Heart left ventricle (tissue), 16 donors: ENCODE measurements around the gene KRTAP10-1. TPM values are rescaled to one million over a fixed set of nuclear protein-coding genes. Genes with fewer than 3 reads are reported as not detected.

Experiments
- ATAC-seq, 4 donors: fragments of 200-7000 bp; cut with Tn5 transposase; one replicate each; pipeline ENCODE4 v1.9.1; 2020 to 2022; ENCODE audit warnings: moderate library complexity in 4 of 4, mild to moderate bottlenecking in 3 of 4, moderate number of reproducible peaks in 1 of 4
- DNase-seq, 5 donors: peaks; one replicate each; pipeline ENCODE4 v3.0.0-alpha.2; 2020
- H3K27ac ChIP-seq, 12 donors: fragments of 200-600 bp; sonication (generic) in 4 of 12; one replicate each; pipeline versions ENCODE4 v1.5.0 to v1.8.0; 2016 to 2022; ENCODE audit warnings: mild to moderate bottlenecking in 2 of 12
- H3K27me3 ChIP-seq, 9 donors: fragments of 200-600 bp; sonication (generic) in 2 of 9; one replicate each; pipeline versions ENCODE4 v1.5.1 to v1.8.0; 2016 to 2022; ENCODE audit warnings: mild to moderate bottlenecking in 3 of 9
- H3K36me3 ChIP-seq, 9 donors: fragments of 200-600 bp; sonication (generic) in 2 of 9; one replicate each; pipeline versions ENCODE4 v1.5.0 to v1.8.0; 2018 to 2022; ENCODE audit warnings: mild to moderate bottlenecking in 2 of 9
- H3K4me1 ChIP-seq, 12 donors: fragments of 200-600 bp; sonication (generic) in 4 of 12; one replicate each; pipeline versions ENCODE4 v1.5.0 to v1.8.0; 2016 to 2022; ENCODE audit warnings: mild to moderate bottlenecking in 3 of 12
- H3K4me3 ChIP-seq, 12 donors: fragments of 200-600 bp; sonication (generic) in 4 of 12; one replicate each; pipeline versions ENCODE4 v1.5.0 to v1.8.0; 2017 to 2022; ENCODE audit warnings: mild to moderate bottlenecking in 9 of 12, moderate library complexity in 4 of 12
- H3K9me3 ChIP-seq, 12 donors: fragments of 200-600 bp; sonication (generic) in 4 of 12; one replicate each; pipeline versions ENCODE4 v1.5.0 to v1.8.0; 2016 to 2022; ENCODE audit warnings: mild to moderate bottlenecking in 1 of 12
- CTCF ChIP-seq, 12 donors: fragments of 200-600 bp; sonication (generic) in 4 of 12; IDR thresholded peaks; one replicate each; pipeline versions ENCODE4 v1.5.0 to v1.8.0; 2018 to 2022; ENCODE audit warnings: antibody characterized with exemption in 12 of 12, mild to moderate bottlenecking in 5 of 12
- POLR2A ChIP-seq, 2 donors: fragments of 450-650 bp; IDR thresholded peaks; one replicate each; pipeline ENCODE4 v1.6.1; 2017; ENCODE audit warnings: antibody characterized with exemption in 2 of 2, mild to moderate bottlenecking in 2 of 2, moderate library complexity in 2 of 2
- WGBS, 4 donors: extraction: QIAGEN DNeasy Blood & Tissue Kit in 2 of 4; methylation state at CpG; one replicate each; pipeline versions ENCODE4 v1.1.5 to v1.1.7; 2013 to 2018; 5-methylcytosine and 5-hydroxymethylcytosine counted together
- intact Hi-C, 10 donors: fragments of 100-400 bp; cut with DNase I; formaldehyde crosslinking; loops; one replicate each; pipeline versions ENCODE4 v1.11.1 to v1.14.2; 2022
- polyA plus RNA-seq, 2 donors: library from polyadenylated mRNA; stranded (reverse); fragments of 200-250 nt; gene quantifications; one replicate each; pipeline ENCODE4 v1.2.3, GENCODE V29; 2013
- total RNA-seq, 9 donors: library from RNA; depleted of rRNA in 2 of 9; stranded (reverse); fragments of >200 nt in 2 of 9; fragmentation: NEBNext Ultra II Directional in 3 of 9; extraction: Animal tissue kit (Norgen Biotek cat#: 25700) in 3 of 9; gene quantifications; one replicate each; pipeline versions ENCODE4 v1.1.0 to v1.2.4, GENCODE V29; 2016 to 2023
- donor health status: ischemic (EF 13 %, LVEDD 7.1; RV severe dilation, severe dysfunction).
- donor health status: healthy with polysubstance abuse.
- donor health status: DM: no; HTN: yes; CAD: no.
- donor health status: DM: no; HTN: no; CAD: no.
- donor health status: ischemic (EF 25% LVEDD 6.9; RV normal size, moderate dysfunction).
- donor health status: ischemic (EF 25% LVEDD 5.7; RV mildly dilated, moderate dysfunction).
- donor health status: healthy.
- donor health status: DM: yes; HTN: yes; CAD: no.
- donor health status: ischemic (EF 35%, LVEDD 5.7; RV mildly dilated, moderate dysfunction).
- donor health status: nonischemic (EF 11% LVEDD 7.7; RV severe dilation, severe dysfunction).
- donor health status: DM: yes; HTN: yes; CAD: no.
- donor health status: PGD.
- donor health status: ischemic (EF 29% LVEDD 5.4; RV normal size, mild dysfunction).
- donor health status: nonischemic (EF 23%, LVEDD 6.1; RV moderate dilation, normal function).

The KRTAP10-1 gene
- total and polyA plus RNA-seq, 11 donors, result not detected

DNA sequence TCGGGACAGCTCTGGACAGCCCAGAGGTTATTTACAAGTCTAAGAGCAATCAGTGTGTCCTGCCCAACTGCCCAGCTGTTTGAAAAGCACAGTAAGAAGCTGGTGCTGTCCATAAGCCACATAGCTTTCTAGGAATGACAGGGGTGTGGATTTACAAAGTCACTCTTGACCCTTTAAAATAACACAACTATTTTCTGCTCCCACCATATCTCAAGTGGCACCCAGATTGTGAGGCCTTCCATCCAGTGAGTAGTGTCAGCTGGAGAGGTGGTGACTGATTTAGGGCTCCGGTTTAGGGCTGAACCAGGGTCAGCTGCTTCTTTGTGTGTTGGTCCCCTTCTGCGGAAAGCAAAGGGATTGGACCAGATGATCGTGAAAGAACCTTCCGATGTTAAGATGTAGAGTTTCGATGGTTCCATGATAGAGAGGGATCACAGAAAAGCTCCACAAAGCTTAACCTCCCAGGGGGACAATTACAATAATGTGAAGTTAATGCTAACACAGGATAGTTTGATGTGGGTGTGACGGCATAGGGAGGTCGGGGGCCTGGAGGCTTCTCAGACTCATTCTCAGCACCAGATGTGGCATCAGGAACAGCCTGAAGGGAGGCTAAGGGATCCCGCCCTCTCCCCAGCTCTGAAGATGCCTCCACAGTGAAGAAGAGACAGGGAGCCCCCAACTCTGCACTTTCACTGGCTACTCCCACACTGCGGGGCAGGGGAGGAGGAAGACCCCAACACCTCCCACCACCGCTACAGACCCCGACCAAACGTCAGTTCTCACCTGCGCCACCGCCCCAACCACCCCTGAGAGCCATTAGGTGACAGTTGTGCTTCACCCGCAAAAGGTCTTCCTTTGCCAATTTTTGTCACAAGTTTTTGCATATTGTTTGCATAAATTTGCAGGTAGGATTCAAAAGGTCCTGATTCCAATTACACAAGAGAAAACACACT lies 44.1 kb downstream of the KRTAP10-1 start:
- H3K4me1 ChIP-seq, result peaks cover 0 to 34% (median 9%) of the 10 kb centered on the region in 12 donors
- H3K27ac ChIP-seq, result no peak overlapping the region
- 66 to 72% (median 69%) methylated on average over 16 of the region's 16 CpGs for WGBS, 4 donors
- intact Hi-C loops, result no loop called here
- no peaks in the 10 kb centered on the region for H3K36me3 ChIP-seq
- H3K4me3 ChIP-seq, result no peak overlapping the region
- peaks cover 0 to 25% (median 0%) of the 10 kb centered on the region in 9 donors for H3K27me3 ChIP-seq
- ATAC-seq (peak; percentile 62 to 85 (median 70)), DNase-seq (peak in 2 of 5 donors; percentile 47 to 56)
- TF ChIP-seq POLR2A (IDR thresholded peaks at IDR 0.05), result no peak
- TF ChIP-seq CTCF (IDR thresholded peaks at IDR 0.05), result no peak
- peaks cover 0 to 19% (median 5%) of the 10 kb centered on the region in 12 donors for H3K9me3 ChIP-seq

GRCh38 chr21:44494956-44495355 lies 45.0 kb downstream of the KRTAP10-1 start:
- intact Hi-C loops, result no loop called here
- peaks cover 0 to 34% (median 9%) of the 10 kb centered on the region in 12 donors for H3K4me1 ChIP-seq

DNA sequence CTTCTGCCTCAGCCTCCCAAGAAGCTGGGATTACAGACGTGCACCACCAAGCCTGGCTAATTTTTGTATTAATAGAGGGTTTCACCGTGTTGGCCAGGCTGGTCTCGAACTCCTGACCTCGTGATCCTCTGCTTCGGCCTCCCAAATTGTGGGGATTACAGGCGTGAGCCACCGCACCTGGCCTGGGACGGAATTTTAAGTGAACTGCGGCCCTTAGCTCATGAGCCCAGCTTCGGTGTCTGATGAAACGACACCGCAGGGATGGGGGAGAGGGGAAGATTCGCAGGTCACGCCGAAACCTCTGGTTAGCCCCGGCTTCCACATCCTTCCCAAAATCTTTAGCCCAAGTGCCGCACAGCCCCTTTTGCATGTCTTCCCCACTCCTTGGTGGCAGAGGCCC lies 45.6 kb downstream of the KRTAP10-1 start:
- Histone ChIP-seq H3K4me1 (peaks cover 0 to 34% (median 9%) of the 10 kb centered on the region in 12 donors), H3K4me3 (no peak overlapping the region), H3K27ac (no peak overlapping the region), H3K27me3 (peaks cover 0 to 16% (median 0%) of the 10 kb centered on the region in 9 donors), H3K9me3 (peaks cover 0 to 19% (median 5%) of the 10 kb centered on the region in 12 donors), H3K36me3 (no peaks in the 10 kb centered on the region)
- TF ChIP-seq POLR2A (IDR thresholded peaks at IDR 0.05), result no peak
- TF ChIP-seq CTCF (IDR thresholded peaks at IDR 0.05), result no peak
- ATAC-seq (no peak), DNase-seq (peak in 1 of 5 donors; percentile 49)
- intact Hi-C loops, result no loop called here
- 88 to 94% (median 93%) methylated on average over 17 of the region's 17 CpGs for WGBS, 4 donors

More at GRCh38 chr21:44494956-44495355, 45.0 kb downstream of the KRTAP10-1 start:
- TF ChIP-seq CTCF (IDR thresholded peaks at IDR 0.05) (no peak), POLR2A (IDR thresholded peaks at IDR 0.05) (no peak)
- no peak for DNase-seq
- WGBS, 4 donors, result 54 to 70% (median 64%) methylated on average over 13 of the region's 13 CpGs
- Histone ChIP-seq H3K4me3 (no peak overlapping the region), H3K9me3 (peaks cover 0 to 19% (median 5%) of the 10 kb centered on the region in 12 donors), H3K27me3 (peaks cover 0 to 21% (median 0%) of the 10 kb centered on the region in 9 donors), H3K36me3 (no peaks in the 10 kb centered on the region), H3K27ac (no peak overlapping the region)
- no peak for ATAC-seq
